Smooth muscle cell of the coronary artery (primary cell): ENCODE measurements around the gene TNFRSF6B. TPM values are rescaled to one million over a fixed set of nuclear protein-coding genes. Genes with fewer than 3 reads are reported as not detected.

Experiments used
- total RNA-seq: library from RNA; depleted of rRNA; stranded (reverse); fragments of >200 nt; gene quantifications from 2 replicates; pipeline ENCODE4 v1.2.3, GENCODE V29; 2014; ENCODE audit warnings: low replicate concordance

The TNFRSF6B gene, protein sequence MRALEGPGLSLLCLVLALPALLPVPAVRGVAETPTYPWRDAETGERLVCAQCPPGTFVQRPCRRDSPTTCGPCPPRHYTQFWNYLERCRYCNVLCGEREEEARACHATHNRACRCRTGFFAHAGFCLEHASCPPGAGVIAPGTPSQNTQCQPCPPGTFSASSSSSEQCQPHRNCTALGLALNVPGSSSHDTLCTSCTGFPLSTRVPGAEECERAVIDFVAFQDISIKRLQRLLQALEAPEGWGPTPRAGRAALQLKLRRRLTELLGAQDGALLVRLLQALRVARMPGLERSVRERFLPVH
- 0.68 and 7.8 TPM in 2 replicates for total RNA-seq

DNA sequence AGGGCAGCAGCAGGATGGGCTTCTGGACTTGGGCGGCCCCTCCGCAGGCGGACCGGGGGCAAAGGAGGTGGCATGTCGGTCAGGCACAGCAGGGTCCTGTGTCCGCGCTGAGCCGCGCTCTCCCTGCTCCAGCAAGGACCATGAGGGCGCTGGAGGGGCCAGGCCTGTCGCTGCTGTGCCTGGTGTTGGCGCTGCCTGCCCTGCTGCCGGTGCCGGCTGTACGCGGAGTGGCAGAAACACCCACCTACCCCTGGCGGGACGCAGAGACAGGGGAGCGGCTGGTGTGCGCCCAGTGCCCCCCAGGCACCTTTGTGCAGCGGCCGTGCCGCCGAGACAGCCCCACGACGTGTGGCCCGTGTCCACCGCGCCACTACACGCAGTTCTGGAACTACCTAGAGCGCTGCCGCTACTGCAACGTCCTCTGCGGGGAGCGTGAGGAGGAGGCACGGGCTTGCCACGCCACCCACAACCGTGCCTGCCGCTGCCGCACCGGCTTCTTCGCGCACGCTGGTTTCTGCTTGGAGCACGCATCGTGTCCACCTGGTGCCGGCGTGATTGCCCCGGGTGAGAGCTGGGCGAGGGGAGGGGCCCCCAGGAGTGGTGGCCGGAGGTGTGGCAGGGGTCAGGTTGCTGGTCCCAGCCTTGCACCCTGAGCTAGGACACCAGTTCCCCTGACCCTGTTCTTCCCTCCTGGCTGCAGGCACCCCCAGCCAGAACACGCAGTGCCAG is at the start of gene TNFRSF6B:
TSS of gene TNFRSF6B (plus strand) at position 25 of the 729 bp plus-strand sequence. CDS start at position 141, 116 bp downstream.

GRCh38 chr20:63653041-63653973 is 43.1 kb upstream of the TNFRSF6B start, which contains the start of gene STMN3:
TSS of gene STMN3 (minus strand) at chr20:63653424. CDS start at chr20:63653345, 79 bp downstream.

GRCh38 chr20:63657937-63658748 is 38.3 kb upstream of the TNFRSF6B start, which contains the start of gene RTEL1:
TSS of gene RTEL1 (plus strand) at chr20:63658312. CDS start at chr20:63659403, 1,091 bp downstream.

GRCh38 chr20:63707558-63708300 is 11.3 kb downstream of the TNFRSF6B start, which contains the start of the genes ARFRP1 and ZGPAT:
TSS of gene ARFRP1 (minus strand) at chr20:63707976. CDS start at chr20:63707091, 885 bp downstream.
TSS of gene ZGPAT (plus strand) at chr20:63708039. CDS start at chr20:63708581, 542 bp downstream.

GRCh38 chr20:63735859-63736718 is 39.6 kb downstream of the TNFRSF6B start, which contains the start of gene LIME1:
TSS of gene LIME1 (plus strand) at chr20:63736664. CDS start at chr20:63737550, 886 bp downstream.

GRCh38 chr20:63739130-63740069 is 42.9 kb downstream of the TNFRSF6B start, which contains the start of gene SLC2A4RG:
TSS of gene SLC2A4RG (plus strand) at chr20:63739776. CDS start at chr20:63739913, 137 bp downstream.

Other genes with a start within 250 kb of the TNFRSF6B start
- not detected in 2 replicates for gene KCNQ2, start 224.0 kb upstream of the TNFRSF6B start, total RNA-seq
- 0.47 and 2.5 TPM in 2 replicates for gene EEF1A2, start 197.6 kb upstream of the TNFRSF6B start, total RNA-seq
- 8.0 and 19.2 TPM in 2 replicates for gene PPDPF, start 175.9 kb upstream of the TNFRSF6B start, total RNA-seq
- gene PTK6, start 159.3 kb upstream of the TNFRSF6B start, total RNA-seq: under 0.01 TPM in 1 of 2 replicates, not detected in the other
- not detected in 2 replicates for gene SRMS, start 148.9 kb upstream of the TNFRSF6B start, total RNA-seq
- 0.12 and 0.30 TPM in 2 replicates for gene FNDC11, start 142.5 kb upstream of the TNFRSF6B start, total RNA-seq
- 21.7 and 37.2 TPM in 2 replicates for gene HELZ2, start 122.4 kb upstream of the TNFRSF6B start, total RNA-seq
- gene GMEB2, start 69.6 kb upstream of the TNFRSF6B start, total RNA-seq: 5.6 and 6.8 TPM in 2 replicates
- gene STMN3, start 43.2 kb upstream of the TNFRSF6B start, total RNA-seq: 2.0 and 6.7 TPM in 2 replicates
- 9.2 and 12.5 TPM in 2 replicates for gene RTEL1, start 38.3 kb upstream of the TNFRSF6B start, total RNA-seq
- 40.9 and 87.1 TPM in 2 replicates for gene ARFRP1, start 11.3 kb downstream of the TNFRSF6B start, total RNA-seq
- 15.3 and 28.8 TPM in 2 replicates for gene ZGPAT, start 11.4 kb downstream of the TNFRSF6B start, total RNA-seq
- gene LIME1, start 40.0 kb downstream of the TNFRSF6B start, total RNA-seq: 1.4 and 2.3 TPM in 2 replicates
- 12.9 TPM in 2 replicates for gene SLC2A4RG, start 43.1 kb downstream of the TNFRSF6B start, total RNA-seq
- gene ZBTB46, start 134.6 kb downstream of the TNFRSF6B start, total RNA-seq: 4.8 and 5.6 TPM in 2 replicates
- not detected in 2 replicates for gene ABHD16B, start 164.8 kb downstream of the TNFRSF6B start, total RNA-seq
- 84.7 and 110 TPM in 2 replicates for gene TPD52L2, start 168.6 kb downstream of the TNFRSF6B start, total RNA-seq
- gene DNAJC5, start 198.5 kb downstream of the TNFRSF6B start, total RNA-seq: 43.3 and 54.3 TPM in 2 replicates